Islet of Langerhans (tissue), 1 donor: ENCODE data around the gene MTCL1.

Experiments
- FAIRE-seq: peaks from one replicate; lab custom pipeline; 2011; peaks lifted over from hg19 to GRCh38; lab: Jason Lieb, UNC

The MTCL1 gene

GRCh38 chr18:8812631-8813030, 107.3 kb downstream of the MTCL1 start:
- no peak for FAIRE-seq

GRCh38 chr18:8813611-8814010, 108.3 kb downstream of the MTCL1 start:
- no peak for FAIRE-seq

DNA sequence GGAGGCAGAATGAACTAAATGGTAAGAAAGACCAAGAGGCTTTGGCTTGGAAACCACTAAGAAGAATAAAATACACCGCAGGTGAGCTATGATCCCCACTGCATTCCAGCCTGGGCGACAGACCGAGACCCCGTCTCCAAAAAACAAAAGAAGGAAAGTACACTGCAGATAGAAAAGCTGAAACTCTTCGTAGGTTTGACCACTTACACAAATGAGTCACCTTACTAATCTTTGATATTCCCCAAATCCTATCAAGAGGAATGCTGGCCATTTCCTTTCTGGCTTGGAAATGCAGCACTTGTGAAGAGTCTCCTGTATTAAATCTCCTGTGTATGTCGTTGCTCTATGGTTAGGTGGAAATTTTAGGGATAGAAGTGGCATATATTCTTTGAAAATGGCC, 108.8 kb downstream of the MTCL1 start:
- FAIRE-seq, result no peak

DNA sequence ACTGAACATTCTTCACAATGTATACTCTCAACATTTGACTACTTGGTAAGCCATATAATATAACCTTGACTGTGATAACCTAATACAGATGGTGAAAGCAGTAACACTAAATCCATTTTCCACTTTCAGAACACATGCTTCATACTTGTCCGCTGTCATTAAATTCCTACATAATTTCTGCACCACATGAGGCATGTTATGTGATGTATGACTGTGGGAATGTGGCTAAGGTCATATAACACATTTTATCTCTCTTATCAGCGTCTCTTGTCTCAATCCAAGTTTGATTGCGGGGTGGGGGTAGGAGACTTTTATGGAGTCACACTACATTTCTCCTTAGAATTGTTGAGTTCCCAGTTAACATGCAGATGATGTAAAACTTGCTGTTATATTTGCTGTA, 110.9 kb downstream of the MTCL1 start:
- FAIRE-seq, result no peak

DNA sequence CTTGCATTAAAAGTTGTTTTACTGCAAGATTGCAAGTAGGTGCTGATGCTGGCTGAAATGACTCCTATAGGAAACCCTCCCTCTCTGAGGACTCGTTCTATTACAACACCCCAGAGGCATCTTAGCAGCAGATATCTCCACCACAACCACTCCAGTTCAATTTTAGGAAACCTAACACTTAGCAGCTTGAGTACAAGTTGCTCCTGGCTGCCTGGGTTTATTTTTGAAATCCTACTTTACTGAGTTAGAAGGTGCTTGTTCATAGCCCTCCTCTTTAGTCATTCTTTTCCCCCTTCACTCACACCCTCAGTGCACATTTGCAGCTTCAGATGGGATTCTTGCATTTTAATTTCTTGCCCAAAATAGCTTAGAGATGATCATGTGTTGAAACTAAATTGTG, 111.5 kb downstream of the MTCL1 start:
- FAIRE-seq, result no peak

DNA sequence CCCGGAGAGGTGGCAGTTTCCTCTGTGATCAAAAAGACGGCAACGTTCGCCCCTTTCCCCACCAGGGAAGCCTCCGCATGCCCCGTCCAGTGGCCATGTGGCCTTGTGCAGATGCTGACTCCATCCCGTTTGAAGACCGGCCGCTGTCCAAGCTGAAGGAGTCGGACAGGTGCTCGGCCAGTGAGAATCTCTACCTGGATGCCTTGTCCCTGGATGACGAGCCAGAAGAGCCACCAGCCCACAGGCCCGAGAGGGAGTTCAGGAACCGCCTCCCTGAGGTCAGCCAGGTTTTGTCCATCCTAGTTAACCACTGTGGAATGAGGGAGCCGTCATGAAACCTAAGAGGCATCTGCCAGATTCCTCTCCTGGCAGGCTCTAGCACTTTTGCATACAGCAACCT, 113.6 kb downstream of the MTCL1 start:
- no peak for FAIRE-seq

- FAIRE-seq, result no peak
Observed at GRCh38 chr18:8820396-8821082, 115.2 kb downstream of the MTCL1 start.

GRCh38 chr18:8821083-8821465, 115.7 kb downstream of the MTCL1 start:
- FAIRE-seq, result no peak

DNA sequence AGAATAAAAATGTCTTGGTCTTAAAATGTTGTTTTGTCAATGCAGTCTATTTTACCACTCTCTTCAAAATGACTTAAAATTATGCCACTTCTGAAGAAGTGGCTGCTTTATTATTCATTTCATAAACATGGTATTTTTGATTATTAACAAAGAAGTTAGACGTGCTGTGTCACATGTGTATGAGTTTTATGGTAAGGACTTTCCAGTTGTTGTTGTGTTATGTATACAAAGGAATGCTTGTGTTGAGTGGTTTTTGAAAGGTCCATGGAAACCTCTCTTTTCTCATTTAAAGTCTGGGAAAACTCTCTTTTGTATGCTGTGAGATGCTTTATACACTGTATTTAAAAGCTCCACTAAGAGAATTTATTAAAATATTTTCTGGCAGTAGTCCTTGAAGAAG, 116.2 kb downstream of the MTCL1 start:
- FAIRE-seq, result no peak

DNA sequence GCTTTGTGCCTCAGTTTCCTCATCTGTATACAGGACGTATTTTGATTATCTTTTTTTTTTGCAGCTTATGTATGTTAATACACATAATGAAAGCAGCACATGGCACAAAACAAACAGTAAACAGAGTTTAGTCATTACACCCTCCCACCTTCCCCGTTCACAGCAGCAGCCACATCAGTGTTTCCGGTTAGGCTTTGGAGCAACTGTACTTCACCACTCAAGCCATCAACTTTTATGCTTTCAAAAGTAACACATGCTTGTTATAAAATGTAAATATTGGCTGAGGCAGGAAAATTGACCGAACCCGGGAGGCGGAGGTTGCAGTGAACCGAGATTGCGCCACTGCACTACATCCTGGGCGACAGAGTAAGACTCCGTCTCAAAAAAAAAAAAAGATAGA, 117.3 kb downstream of the MTCL1 start:
- no peak for FAIRE-seq

GRCh38 chr18:8823530-8823929, 118.2 kb downstream of the MTCL1 start:
- FAIRE-seq, result no peak

GRCh38 chr18:8824846-8825245, 119.5 kb downstream of the MTCL1 start:
- FAIRE-seq, result no peak

- no peak for FAIRE-seq
Observed at GRCh38 chr18:8825273-8825672, 119.9 kb downstream of the MTCL1 start.

DNA sequence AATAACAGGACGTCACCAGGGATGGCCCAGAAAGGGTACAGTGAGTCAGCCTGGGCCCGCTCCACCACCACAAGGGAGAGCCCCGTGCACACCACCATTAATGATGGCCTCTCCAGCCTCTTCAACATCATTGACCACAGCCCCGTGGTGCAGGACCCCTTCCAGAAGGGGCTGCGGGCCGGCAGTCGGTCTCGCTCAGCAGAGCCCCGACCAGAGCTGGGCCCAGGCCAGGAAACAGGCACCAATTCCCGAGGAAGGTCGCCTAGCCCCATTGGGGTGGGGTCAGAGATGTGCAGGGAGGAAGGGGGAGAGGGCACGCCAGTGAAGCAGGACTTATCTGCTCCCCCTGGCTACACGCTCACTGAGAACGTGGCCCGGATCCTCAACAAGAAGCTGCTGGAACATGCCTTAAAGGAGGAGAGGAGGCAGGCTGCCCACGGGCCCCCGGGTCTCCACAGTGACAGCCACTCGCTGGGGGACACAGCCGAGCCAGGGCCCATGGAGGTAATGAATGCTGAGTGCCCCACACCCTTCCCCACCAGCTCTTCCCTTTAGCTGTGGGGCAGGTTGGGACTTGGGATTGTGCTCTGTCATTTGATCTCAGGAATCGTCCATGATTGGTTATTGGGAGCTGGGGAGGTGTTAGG, 120.5 kb downstream of the MTCL1 start:
- FAIRE-seq, result no peak

- no peak for FAIRE-seq
Observed at GRCh38 chr18:8826514-8826913, 121.2 kb downstream of the MTCL1 start.

GRCh38 chr18:8826971-8827370, 121.6 kb downstream of the MTCL1 start:
- no peak for FAIRE-seq

GRCh38 chr18:8828300-8828699, 122.9 kb downstream of the MTCL1 start:
- no peak for FAIRE-seq

DNA sequence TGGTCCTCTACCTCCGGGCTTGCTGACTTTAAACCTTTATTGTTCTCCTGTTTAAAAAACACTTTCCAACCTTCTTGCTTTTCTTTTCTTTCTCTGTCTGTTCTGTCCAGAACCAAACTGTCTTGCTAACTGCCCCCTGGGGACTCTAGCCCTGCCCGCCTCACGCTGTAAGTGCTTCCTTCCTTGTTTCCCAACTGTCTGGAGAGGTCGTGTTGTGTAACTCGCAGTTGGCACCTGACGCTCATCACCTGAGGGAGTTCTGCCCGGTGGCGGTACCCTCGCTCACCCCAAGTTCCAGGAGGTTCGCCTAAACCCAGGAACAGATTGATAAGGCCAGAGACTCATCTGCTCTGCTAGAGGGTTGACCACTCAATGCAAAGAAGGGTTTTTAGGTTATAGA, 123.4 kb downstream of the MTCL1 start:
- no peak for FAIRE-seq

GRCh38 chr18:8830067-8831060, 125.0 kb downstream of the MTCL1 start:
- no peak for FAIRE-seq

- FAIRE-seq, result no peak
Observed at GRCh38 chr18:8831112-8831511, 125.8 kb downstream of the MTCL1 start.

- FAIRE-seq, result no peak
Observed at GRCh38 chr18:8831531-8831930, 126.2 kb downstream of the MTCL1 start.

DNA sequence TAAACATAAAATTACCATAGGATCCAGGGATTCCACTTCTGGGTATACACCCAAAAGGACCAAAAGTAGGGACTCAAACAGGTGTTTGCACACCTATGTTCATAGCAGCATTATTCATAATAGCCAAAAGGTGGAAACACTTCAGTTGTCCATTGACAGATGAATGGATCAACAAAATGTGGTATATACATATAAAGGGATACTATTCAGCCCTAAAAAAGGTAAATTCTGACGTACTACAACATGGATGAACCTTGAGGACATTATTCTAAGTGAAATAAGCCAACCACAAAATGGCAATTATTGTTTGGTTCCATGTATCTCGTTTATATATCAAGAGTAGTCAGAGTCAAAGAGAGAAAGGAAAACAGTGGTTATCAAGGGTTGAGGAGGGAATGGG, 128.1 kb downstream of the MTCL1 start:
- no peak for FAIRE-seq

DNA sequence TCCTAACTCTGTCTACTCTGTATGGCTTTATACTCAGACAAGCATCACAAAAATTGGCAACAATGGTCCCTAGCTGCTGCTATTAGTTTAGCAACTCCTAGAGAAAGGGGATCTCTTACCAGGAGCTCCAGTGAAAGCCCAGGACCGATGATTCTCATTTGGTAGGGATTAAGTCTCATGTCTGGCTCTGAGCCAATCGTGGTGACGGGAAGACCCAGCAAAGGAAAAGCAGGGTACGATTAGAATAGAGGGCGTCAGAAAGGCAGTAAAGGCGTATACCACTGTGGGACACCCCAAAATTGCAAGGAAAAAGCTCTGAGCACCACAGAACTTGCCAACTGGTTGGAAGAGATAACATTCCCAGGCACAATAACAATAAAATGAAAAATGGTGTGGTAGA, 129.5 kb downstream of the MTCL1 start:
- FAIRE-seq, result no peak
